Stimulated activated CD8-positive, alpha-beta memory T cell treated with anti-CD3 and anti-CD28 coated beads, Interleukin-7, amount 100 ng/mL, for 48 hours (primary cell): ENCODE data around the gene CDH22.

Source experiments
- DNase-seq, 2 donors: peaks; one replicate each; pipeline ENCODE4 v3.0.0-alpha.2; 2020; ENCODE audit warnings: low read depth in 1 of 2; ENCODE audit errors: extremely low read depth in 1 of 2

Gene CDH22

DNA sequence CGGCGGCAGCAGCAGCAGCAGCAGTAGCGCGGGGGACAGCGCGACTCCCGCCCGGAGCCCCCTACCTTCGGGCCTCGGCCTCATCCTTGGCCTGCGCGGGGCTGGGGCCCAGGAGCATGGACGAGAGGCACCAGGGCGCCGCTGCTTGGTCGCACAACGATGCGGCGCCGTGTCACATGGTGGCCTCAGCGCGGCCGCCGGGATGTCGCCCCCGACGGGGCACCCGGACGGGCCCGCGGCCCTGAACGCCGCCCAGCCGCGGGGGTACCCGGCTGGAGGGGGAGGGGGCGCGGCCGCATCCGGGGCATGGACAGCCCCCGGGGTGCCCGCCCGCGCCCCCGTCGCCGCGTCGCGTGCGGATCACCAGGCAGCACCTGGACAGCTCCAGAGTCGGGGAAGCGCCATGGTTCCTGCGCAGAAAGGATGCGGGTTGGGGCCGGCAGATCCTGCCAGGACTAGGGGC, 57.1 kb downstream of the CDH22 start:
- no peak for DNase-seq

DNA sequence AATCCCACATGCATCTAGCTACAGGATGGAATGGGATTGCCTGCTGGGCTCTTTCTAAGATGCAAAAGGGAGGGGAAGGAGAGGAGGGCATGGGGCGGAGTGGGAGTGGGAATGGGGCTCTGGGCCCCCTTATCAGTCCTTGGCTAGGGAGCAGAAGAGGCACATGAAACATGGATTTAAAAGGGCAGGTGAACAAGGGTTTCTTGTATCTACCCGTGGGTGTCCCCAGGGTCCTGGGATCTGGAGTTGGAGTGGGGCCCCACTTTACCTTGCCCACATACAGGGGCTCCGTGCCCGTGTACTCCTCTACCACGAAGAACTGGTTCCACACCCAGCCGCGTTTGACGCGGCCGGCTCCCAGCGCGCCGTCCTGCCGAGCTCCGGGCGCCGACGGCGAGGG, 57.5 kb downstream of the CDH22 start:
- no peak for DNase-seq

DNA sequence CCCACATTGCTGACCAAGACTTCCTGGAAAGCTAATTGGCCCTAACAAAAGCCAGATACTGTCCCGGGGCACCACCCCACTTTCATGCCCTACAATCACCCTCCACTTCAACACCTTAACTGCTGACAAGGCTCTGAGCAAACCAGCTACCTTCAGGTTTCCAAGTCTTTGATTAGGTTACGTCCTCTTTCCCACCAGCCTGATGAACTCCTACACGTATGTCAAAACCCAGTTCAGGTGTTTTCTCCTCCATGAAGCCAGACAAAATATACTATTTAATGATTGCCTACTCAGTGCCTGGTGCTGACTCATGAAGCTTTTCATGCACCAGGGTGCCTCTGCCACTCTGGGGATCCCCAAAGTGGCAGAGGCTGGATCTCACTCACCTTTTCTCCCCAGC, 58.6 kb downstream of the CDH22 start:
- DNase-seq: no peak

DNA sequence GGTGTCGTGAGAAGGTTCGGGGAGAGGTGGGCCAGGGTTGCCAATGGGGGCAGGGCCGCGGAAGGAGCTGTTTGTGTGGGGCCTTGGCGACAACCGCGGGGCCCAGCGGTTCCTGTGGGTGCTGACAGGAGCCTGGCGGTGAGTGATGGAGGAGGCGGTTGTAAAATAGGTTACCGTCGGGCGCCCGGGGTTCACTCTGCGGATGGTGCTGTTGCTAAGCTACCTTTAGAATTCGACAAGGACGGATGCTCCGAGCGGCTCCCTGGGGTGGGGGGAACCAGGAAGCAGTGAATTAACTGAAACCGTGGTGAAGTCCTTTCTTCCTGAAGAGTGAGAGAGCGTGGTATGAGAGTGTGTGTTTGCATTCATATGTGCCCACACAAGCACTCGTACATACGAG, 61.7 kb downstream of the CDH22 start:
- peak in 1 of 2 donors; percentile 3 for DNase-seq

DNA sequence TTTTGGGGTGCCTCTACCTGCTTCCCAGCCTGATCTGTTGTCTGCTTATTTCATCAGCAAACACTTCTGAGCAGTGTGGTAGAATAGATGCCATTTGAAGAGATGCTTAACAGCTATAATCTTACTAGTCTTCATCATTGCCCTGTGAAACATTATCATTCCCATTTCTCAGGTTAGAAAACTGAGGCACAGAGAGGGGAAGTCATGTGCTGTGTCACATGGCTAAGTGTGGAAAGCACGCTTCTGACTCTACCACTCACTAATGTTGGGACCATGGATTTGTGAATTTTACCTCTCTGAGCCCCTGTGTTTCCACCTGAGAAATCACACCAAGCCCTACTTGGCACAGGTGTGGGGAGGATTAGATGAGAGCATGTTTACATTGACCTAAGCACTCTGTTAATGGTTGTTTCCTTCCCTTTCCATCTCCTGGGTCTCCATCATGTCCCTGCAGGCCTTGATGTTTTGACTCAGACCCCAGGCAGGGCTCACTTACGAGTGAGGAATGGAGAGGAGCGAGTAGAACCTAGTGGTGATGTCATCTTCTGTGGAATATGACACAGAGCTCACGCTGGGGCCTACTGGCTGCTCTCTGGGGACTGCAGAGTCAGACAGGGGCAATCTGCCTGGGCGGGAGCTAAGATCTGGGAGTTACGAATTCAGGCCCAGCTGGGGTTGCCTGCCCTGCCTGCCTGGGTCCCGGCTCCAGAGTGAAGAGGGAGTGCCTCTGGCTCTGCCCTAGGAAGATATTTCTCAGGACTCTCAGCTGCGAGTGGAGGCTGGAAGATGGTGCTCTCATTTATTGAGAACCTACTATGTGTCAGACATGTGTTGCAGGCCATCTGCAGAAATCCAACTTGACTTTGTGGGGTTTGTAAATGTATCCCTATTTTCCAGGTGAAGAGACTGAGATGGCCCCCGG, 64.3 kb downstream of the CDH22 start:
- peak in 1 of 2 donors; percentile 1 for DNase-seq

DNA sequence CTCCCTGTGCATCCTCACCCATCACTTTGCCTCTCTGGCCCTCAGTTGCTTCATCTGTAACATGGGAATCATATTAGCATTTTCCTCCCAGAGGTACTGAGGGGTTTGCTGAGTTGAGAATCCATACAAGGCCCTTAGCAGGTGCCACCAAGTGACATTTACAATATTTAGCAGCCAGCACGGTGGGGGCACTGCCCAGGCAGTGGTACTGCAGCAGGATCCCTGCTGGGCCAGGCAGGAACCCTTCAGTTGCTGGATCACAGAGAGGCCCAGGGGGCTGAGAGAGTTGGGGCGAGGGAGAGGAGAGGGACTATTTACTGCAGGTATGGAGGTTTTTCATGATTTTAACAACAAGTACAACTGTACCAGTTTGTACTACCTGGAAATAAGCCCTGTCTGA, 65.9 kb downstream of the CDH22 start:
- no peak for DNase-seq

DNA sequence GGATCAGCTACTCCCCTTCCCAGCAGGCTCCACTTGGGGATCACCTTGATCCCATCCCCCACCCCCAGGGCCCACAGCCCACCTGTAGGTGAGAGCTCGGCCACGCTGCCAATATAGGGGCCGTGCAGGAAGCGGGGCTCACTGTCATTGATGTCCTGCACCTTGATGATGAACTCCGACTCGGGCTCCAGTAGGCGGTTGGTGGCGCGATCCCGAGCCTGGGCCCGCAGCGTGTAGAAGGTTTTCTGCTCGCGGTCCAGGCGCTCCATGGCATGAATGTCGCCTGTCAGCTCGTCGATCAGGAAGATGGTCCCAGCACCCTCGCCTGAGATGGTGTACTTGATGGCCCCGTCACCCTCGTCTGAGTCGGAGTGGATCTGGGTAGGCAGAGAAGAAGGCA, 67.4 kb downstream of the CDH22 start:
- no peak for DNase-seq

DNA sequence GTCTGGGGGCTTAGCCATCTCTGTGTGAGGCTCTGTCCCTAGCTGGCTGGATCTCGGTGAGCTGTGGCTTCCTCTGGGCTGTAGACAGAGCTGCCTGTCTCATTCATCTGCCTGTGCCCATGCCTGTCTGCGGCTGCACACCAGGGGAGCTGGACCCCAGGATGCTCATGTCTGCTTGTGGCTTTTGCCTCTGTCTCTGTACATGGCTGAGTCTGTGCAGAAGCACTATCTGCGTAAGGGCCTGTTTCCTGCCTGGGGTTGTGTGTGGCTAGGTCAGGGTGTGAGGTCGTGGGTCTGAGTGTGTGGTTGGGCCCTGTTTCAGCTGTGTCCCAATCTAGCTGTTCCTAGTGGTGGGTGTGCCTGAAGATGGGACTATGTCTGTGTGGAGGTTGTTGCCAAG, 68.2 kb downstream of the CDH22 start:
- DNase-seq: no peak

DNA sequence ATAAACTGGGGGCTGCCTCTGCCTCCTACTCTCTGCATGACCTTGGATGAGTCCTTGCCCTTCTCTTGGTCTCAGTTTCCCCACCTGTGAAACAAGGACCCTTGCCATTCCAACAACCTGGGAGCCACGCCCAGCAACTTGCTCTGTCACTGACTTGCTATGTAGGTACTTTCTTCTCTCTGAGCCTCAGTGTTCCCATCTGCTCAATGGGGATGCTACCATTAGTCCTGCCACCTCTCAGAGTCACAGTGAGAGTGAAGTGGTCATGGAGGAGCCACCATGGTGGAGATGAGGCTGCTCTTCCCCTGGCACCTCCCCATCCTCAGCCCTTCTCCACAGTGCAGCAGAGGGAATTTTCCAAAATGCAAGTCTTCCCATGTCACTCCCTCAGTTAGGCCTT, 70.6 kb downstream of the CDH22 start:
- DNase-seq: no peak

DNA sequence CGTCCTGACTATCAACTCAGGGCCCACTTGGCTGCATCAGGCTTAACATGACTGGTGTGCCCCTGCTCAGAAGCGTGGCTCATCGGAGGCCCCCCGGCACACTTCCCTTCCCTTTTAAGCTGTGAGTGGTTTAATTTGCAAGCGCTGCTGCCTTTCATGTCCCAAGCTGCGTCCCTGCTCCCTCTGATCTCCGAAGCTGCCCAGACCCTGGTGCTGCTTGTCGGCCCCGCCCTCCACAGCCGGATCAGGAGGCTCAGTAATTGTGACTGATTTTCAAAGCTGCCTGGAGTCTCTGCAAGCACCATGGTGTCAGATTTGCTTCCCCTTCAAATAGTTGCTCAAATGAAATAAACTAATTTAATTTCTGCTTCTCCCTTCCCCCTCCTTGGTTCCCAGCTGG, 71.1 kb downstream of the CDH22 start:
- no peak for DNase-seq

DNA sequence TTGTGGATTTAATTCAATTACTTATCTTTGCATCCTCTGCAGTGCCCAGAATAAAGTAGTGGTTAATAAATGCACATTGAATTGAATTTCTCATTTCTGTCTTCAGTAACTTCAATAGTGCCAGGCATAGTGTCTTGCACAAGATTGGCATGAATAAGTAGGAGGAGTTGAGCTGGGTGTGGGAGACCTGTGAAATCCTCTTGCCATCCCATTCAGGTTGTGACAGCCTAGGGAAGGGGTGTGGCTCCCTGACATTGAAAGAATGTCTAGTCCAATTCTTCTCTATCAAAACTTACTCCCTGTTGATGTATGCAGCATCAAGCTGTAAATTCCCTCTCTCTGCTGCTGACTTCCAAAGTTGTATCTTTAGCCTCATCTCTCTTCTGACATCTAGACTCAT, 73.2 kb downstream of the CDH22 start:
- no peak for DNase-seq

DNA sequence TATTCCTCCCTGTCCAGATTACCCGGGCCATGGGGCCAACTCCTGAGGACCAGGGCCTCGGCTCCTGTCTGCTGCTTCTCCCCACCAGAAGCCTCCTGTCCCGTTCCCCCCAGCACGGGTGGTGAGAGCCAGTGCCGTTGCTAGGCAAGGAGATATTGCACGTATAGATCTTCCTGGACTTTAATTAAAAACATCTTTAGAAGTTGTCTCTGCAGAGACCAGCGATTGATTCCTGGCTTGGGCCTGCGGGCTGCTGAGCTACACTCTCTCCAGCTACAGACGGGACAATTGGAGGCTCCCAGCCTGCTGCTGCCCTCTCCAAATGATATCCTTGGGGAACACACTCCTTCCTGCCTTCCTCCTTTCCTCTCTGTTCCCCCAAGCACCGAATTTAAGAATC, 74.6 kb downstream of the CDH22 start:
- no peak for DNase-seq

DNA sequence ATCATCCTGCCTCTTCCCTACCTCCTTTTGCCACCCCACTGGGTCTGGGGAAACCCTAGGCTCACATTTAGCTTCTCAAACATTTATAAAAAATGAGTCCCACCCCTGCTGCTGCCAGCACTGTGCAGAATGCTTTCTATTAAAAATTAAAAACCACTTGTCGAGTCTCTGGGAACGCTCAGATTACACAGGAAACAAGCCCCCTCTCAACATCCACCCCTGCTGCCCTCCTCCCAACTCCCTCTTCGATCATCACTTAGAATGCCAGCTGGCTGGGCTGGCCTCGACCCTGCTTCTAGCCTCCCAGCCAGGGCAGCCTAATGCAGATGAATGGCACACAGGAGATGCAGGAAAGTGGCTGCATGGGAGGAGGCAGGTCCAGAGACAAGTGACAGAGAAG, 75.8 kb downstream of the CDH22 start:
- no peak for DNase-seq

DNA sequence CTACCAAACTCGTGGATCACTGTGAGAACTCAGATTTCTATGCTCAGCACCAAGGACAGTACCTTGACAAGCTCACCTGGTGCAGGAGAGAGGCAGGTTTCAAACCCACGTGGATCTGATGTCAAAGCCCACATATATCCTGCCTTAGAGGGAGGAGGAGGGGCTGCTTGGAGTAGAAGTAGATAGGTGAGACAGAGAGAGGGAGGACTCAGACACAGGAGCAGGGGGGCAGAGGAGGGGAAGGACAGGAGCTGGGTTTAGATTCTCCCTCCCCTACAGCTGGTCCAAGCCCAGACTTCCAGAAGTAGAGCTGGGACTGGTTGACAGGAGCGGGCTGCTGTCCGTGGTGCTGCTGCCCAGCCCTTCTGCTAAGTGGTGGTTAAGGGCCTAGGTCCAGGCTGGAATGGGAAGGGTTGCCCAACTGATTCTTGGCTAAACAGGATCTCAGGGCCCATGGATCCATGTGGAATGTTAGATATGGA, 77.5 kb downstream of the CDH22 start:
- no peak for DNase-seq

DNA sequence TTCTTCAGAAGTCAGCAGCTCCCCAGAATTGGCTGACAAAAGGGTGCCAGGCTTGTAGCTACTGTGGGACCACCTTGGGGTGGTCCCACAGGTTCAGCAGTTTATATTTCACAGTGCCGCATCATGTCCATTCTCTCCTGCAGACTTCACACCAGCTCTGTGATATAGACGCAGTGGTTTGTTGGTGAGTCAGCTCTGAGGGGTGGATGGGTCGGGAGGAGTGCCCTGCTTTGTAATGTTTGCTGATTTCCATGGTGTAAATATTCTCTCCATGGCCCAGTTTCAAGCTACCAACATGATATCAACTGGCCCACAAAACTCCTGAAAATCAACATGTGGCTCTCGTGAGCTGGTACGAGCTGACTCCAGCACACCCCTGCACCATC, 78.2 kb downstream of the CDH22 start:
- DNase-seq: no peak

DNA sequence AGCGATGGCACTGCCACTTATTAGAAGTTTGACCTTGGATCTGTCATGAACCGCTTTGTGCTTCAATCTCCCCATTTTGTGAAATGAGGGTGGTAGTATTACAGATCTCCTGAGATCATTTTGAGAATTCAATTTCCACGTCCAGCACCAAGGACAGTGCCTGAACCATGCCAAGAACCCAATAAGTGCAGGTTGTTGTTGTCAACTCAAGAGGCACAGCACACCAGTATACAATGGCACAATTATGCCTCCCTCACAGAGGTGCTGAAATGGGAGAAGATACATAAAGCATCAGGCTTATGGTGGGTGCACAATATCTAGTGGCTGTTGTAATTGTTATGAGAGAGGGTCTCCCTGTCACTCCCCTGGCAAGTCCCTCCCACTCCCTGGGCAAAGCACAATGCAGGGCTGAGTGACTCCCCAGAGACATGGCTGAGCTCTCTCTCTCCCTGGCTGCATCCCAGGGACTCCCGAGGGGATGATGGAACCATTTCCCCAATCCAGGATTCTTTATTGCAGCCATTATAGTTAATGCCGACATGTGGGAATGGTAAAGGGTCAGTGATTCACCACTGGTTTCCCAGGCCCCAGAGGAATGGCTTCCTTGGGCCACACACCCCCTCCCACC, 78.7 kb downstream of the CDH22 start:
- no peak for DNase-seq

DNA sequence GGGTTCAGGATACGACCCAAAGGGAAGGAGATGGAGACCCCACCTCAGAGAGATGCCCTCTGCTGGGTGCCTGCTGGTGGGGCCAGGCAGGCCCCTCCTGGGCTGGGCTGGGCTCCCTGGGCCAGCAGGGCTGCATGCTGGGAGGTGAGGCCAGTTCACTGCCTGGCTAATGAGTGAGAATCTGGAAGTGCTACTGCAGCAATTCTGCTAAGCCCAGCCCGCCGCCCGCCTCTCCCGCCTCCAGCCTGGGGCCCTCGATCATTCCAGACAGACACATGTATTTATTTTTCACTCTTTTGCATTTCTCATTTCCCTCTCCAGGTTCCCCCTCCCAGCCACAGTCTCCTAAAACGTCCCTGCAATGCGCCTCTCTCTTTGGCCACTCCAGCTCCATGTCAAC, 79.6 kb downstream of the CDH22 start:
- DNase-seq: no peak

DNA sequence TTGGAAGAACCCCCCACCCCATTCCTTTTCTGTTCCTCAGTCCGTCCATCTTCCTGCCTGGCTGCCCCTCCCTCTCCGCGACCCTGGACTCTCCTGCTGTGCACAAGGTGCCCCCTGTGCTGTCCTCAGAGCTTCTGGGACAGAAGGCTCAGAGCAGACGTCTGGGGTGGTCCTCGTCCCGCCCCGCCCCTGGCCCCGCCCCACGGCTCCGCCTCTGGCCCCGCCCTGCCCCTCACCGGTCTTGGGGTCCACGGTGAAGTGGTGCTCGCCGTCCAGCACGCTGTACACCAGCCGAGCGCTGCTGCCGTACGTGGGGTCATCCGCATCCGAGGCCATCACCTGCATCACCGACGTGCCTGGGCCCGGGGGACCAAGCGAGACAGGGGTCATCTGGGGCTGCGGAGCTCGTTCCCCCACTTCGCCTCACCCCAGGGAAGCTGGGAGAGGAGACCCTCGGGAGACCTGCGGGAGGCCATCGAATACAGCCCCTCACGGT, 81.0 kb downstream of the CDH22 start:
- DNase-seq: no peak

DNA sequence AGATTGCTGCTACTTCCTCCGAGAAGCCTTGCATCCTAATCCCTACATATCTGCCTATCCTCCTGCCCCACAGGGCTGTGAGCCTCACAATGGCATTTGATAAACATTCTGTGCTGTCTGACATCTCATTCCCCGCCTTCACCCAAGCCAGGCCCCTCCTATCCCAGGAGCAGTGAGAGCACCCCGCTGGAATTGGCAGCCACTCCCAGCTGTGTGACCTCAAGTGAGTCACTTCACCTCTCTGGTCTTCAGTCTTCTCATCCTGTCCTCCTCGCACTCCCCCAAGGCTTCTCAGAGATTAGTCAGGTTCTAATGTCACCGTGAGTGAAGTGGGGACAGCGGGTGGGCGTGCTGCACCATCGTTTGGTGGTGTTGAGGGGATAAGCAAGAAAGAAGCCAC, 81.7 kb downstream of the CDH22 start:
- DNase-seq: no peak

DNA sequence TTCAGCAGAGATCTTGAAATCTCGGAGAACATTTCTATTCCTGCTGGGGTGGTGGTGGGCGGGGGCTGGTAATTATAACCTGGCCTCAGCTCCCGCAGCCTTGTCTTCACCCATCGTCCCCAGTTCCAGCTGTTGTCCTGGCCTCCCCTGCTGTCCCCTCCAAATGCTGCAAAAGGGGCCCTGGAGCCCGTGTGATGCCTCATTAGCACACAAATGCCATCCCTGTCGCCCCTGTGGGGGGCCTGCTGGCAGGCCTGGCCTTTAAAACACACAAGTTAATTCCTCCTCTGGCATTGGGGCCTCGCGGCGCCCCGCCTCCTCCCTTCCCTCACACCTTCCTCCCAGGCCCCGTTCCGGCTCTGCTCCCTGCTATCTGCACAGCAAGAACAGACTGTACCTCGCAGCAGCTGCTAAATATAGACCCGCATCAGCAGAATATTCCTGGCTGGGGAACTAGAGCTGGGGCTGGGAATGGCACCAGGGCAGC, 85.7 kb downstream of the CDH22 start:
- no peak for DNase-seq

DNA sequence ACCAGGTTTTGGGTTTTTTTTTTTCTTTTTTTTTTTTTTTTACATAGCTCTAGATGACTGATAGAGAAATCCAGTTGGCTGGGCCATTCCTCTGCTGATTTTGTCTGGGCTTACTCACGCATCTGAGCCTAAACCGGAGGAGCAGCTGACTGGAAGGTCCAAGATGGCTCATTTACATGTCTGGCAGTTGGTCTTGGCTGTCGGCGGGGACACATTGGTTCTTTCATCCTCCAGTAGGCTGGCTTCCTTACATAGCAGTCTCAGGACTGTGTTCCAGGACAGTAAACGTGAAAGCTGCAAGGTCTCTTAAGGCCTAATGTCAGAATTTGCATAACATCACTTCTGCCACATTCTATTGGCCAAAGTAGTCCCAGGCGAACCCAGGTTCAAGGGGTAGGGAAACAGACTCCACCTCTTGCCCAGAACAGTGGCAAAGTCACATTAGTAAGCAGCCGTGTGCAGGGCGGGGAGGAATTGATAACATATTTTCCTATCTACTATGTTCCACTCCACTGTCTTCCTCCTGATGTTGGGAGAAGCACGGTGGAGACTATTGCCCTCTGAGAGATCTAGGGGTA, 87.0 kb downstream of the CDH22 start:
- DNase-seq: no peak
